Measurements from ENCODE around the gene MAP10.

Gene MAP10

DNA sequence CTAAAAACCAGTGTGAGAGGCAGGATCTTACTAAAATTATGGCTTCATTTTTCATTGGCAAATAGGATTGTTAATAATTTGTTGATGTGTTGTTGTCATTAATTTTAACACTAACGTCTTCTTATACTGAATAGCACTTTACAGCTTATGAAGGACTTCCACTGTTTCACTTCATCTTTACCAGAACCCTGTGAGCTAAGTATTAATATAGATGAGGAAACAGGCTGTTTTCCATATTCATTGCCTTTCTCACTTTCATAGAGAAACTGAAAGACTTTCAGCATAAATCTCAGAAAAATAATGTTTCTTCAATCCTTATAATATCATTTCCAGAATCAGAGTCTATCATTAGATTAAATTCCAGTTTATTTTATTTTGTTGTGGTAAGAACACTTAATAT, 8.5 kb downstream of the MAP10 start:
- DNase-seq (ENCODE audit: low spot score in 2 of 2) = no peak
- H3K9me3 ChIP-seq = no peaks in the 10 kb centered on the region
- H3K36me3 ChIP-seq (replicated peaks) = no peaks in the 10 kb centered on the region
- no peaks in the 10 kb centered on the region for H3K27me3 ChIP-seq (ENCODE audit: low read depth)
- 0 out of 2 replicates have a peak, but pooled peaks cover 3% of the 10 kb centered on the region for H3K4me1 ChIP-seq
- in situ Hi-C loops (cut with MboI; ENCODE audit: low sequenced_read_pairs) = no loop called here
- H3K4me3 ChIP-seq = no peak overlapping the region

- in situ Hi-C loops (cut with MboI; ENCODE audit: low sequenced_read_pairs) = no loop called here
- no peaks in the 10 kb centered on the region for H3K4me1 ChIP-seq
- H3K27me3 ChIP-seq (ENCODE audit: low read depth) = no peaks in the 10 kb centered on the region
- no peaks in the 10 kb centered on the region for H3K9me3 ChIP-seq
- no peak for DNase-seq (ENCODE audit: low spot score in 2 of 2)
- no peaks in the 10 kb centered on the region for H3K36me3 ChIP-seq (replicated peaks)
- H3K4me3 ChIP-seq = no peak overlapping the region
These were observed 11.1 kb downstream of the MAP10 start for GRCh38 chr1:232816324-232816723.

GRCh38 chr1:232818040-232818439, 12.8 kb downstream of the MAP10 start:
- Histone ChIP-seq H3K27me3 (ENCODE audit: low read depth) (no peaks in the 10 kb centered on the region), H3K4me1 (no peaks in the 10 kb centered on the region), H3K9me3 (no peaks in the 10 kb centered on the region), H3K36me3 (replicated peaks) (no peaks in the 10 kb centered on the region), H3K4me3 (no peak overlapping the region)
- no peak for DNase-seq (ENCODE audit: low spot score in 2 of 2)
- in situ Hi-C loops (cut with MboI; ENCODE audit: low sequenced_read_pairs) = no loop called here

- Histone ChIP-seq H3K36me3 (replicated peaks) (no peaks in the 10 kb centered on the region), H3K4me3 (no peak overlapping the region), H3K4me1 (no peaks in the 10 kb centered on the region), H3K9me3 (no peaks in the 10 kb centered on the region), H3K27me3 (ENCODE audit: low read depth) (no peaks in the 10 kb centered on the region)
- no peak for DNase-seq (ENCODE audit: low spot score in 2 of 2)
- in situ Hi-C loops (cut with MboI; ENCODE audit: low sequenced_read_pairs) = no loop called here
These were observed 15.2 kb downstream of the MAP10 start for GRCh38 chr1:232820431-232820830.

- Histone ChIP-seq H3K27me3 (ENCODE audit: low read depth) (no peaks in the 10 kb centered on the region), H3K9me3 (no peaks in the 10 kb centered on the region), H3K4me3 (no peak overlapping the region), H3K4me1 (no peaks in the 10 kb centered on the region), H3K36me3 (replicated peaks) (no peaks in the 10 kb centered on the region)
- in situ Hi-C loops (cut with MboI; ENCODE audit: low sequenced_read_pairs) = no loop called here
- DNase-seq (ENCODE audit: low spot score in 2 of 2) = no peak
These were observed 17.3 kb downstream of the MAP10 start for GRCh38 chr1:232822530-232822929.

DNA sequence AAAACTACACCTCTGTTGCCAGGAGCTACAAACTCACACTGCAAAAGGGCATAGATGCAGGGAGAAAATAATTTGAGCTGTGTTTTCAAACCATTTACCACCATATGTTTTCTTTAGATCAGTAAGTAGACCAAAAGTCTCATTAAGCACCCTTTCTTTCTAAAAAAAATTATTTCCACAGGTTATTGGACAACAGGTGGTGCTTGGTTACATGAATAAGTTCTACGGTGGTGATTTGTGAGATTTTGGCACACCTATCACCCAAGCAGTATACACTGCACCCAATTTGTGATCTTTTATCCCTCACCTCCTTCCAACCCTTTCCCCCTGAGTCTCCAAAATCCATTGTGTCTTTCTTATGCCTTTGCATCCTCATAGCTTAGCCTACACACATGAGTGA, 21.1 kb downstream of the MAP10 start:
- no peaks in the 10 kb centered on the region for H3K4me1 ChIP-seq
- no peaks in the 10 kb centered on the region for H3K27me3 ChIP-seq (ENCODE audit: low read depth)
- H3K9me3 ChIP-seq = no peaks in the 10 kb centered on the region
- no peak overlapping the region for H3K4me3 ChIP-seq
- in situ Hi-C loops (cut with MboI; ENCODE audit: low sequenced_read_pairs) = no loop called here
- DNase-seq (ENCODE audit: low spot score in 2 of 2) = no peak
- no peaks in the 10 kb centered on the region for H3K36me3 ChIP-seq (replicated peaks)

GRCh38 chr1:232830661-232831060, 25.4 kb downstream of the MAP10 start:
- Histone ChIP-seq H3K36me3 (replicated peaks) (no peaks in the 10 kb centered on the region), H3K4me1 (no peaks in the 10 kb centered on the region), H3K27me3 (ENCODE audit: low read depth) (no peaks in the 10 kb centered on the region), H3K4me3 (no peak overlapping the region), H3K9me3 (no peaks in the 10 kb centered on the region)
- no peak for DNase-seq (ENCODE audit: low spot score in 2 of 2)
- in situ Hi-C loops (cut with MboI; ENCODE audit: low sequenced_read_pairs) = no loop called here

- DNase-seq (ENCODE audit: low spot score in 2 of 2) = no peak
- H3K4me3 ChIP-seq = no peak overlapping the region
- H3K36me3 ChIP-seq (replicated peaks) = no peaks in the 10 kb centered on the region
- H3K9me3 ChIP-seq = no peaks in the 10 kb centered on the region
- in situ Hi-C loops (cut with MboI; ENCODE audit: low sequenced_read_pairs) = no loop called here
- no peaks in the 10 kb centered on the region for H3K4me1 ChIP-seq
- no peaks in the 10 kb centered on the region for H3K27me3 ChIP-seq (ENCODE audit: low read depth)
These were observed 26.7 kb downstream of the MAP10 start for GRCh38 chr1:232831895-232832294.

DNA sequence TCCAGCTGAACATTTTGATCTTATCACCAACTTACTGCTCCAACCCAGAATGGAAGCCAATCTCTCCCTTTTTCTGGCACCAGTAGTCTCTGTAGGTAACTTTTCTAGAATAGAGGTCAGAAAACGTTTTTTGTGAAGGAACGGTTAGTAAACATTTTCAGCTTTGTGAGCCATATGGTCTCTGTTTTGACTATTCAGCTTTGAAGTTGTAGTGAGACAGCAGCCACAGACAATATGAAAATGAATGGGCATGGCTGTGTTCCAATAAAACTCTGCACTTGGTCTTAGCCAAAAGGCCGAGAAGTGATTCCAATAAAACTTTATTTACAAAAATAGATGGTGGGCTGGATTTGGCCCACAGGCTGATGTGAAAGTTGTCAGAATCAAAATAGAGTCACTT, 28.9 kb downstream of the MAP10 start:
- Histone ChIP-seq H3K36me3 (replicated peaks) (no peaks in the 10 kb centered on the region), H3K9me3 (no peaks in the 10 kb centered on the region), H3K4me1 (no peaks in the 10 kb centered on the region), H3K4me3 (no peak overlapping the region), H3K27me3 (ENCODE audit: low read depth) (no peaks in the 10 kb centered on the region)
- in situ Hi-C loops (cut with MboI; ENCODE audit: low sequenced_read_pairs) = no loop called here
- DNase-seq (ENCODE audit: low spot score in 2 of 2) = no peak

- H3K4me1 ChIP-seq = no peaks in the 10 kb centered on the region
- no peak for DNase-seq (ENCODE audit: low spot score in 2 of 2)
- no peaks in the 10 kb centered on the region for H3K36me3 ChIP-seq (replicated peaks)
- in situ Hi-C loops (cut with MboI; ENCODE audit: low sequenced_read_pairs) = no loop called here
- H3K9me3 ChIP-seq = no peaks in the 10 kb centered on the region
- H3K4me3 ChIP-seq = no peak overlapping the region
- H3K27me3 ChIP-seq (ENCODE audit: low read depth) = no peaks in the 10 kb centered on the region
These were observed 29.9 kb downstream of the MAP10 start for GRCh38 chr1:232835166-232835565.

DNA sequence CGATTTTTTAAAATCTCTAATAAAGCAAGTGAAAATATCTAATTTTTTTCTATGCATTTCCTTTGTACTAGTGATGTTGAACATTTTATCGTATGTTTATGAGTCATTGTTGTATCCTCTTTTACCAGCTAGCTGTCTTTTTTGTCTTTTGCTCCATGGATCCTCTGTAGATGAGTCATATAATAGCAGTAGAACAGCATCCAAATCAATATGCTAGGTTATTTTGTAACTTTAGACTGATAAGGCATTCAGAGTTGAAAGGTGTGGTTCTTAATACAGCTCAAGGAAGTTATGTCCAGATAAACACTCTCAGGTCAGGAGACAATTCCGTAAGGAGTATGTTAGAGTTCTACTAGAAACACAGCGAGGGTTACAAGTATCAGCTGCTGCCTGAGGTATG, 31.9 kb downstream of the MAP10 start:
- H3K9me3 ChIP-seq = no peaks in the 10 kb centered on the region
- in situ Hi-C loops (cut with MboI; ENCODE audit: low sequenced_read_pairs) = no loop called here
- no peak overlapping the region for H3K4me3 ChIP-seq
- H3K27me3 ChIP-seq (ENCODE audit: low read depth) = no peaks in the 10 kb centered on the region
- DNase-seq (ENCODE audit: low spot score in 2 of 2) = no peak
- H3K4me1 ChIP-seq = no peaks in the 10 kb centered on the region
- H3K36me3 ChIP-seq (replicated peaks) = no peaks in the 10 kb centered on the region

- Histone ChIP-seq H3K4me1 (no peaks in the 10 kb centered on the region), H3K27me3 (ENCODE audit: low read depth) (no peaks in the 10 kb centered on the region), H3K4me3 (no peak overlapping the region), H3K9me3 (no peaks in the 10 kb centered on the region), H3K36me3 (replicated peaks) (no peaks in the 10 kb centered on the region)
- DNase-seq (ENCODE audit: low spot score in 2 of 2) = no peak
- in situ Hi-C loops (cut with MboI; ENCODE audit: low sequenced_read_pairs) = no loop called here
These were observed 36.8 kb downstream of the MAP10 start for GRCh38 chr1:232841823-232842565.

GRCh38 chr1:232844791-232845190, 39.6 kb downstream of the MAP10 start:
- Histone ChIP-seq H3K4me3 (no peak overlapping the region), H3K4me1 (no peaks in the 10 kb centered on the region), H3K27me3 (ENCODE audit: low read depth) (no peaks in the 10 kb centered on the region), H3K9me3 (no peaks in the 10 kb centered on the region), H3K36me3 (replicated peaks) (no peaks in the 10 kb centered on the region)
- no peak for DNase-seq (ENCODE audit: low spot score in 2 of 2)
- in situ Hi-C loops (cut with MboI; ENCODE audit: low sequenced_read_pairs) = no loop called here

DNA sequence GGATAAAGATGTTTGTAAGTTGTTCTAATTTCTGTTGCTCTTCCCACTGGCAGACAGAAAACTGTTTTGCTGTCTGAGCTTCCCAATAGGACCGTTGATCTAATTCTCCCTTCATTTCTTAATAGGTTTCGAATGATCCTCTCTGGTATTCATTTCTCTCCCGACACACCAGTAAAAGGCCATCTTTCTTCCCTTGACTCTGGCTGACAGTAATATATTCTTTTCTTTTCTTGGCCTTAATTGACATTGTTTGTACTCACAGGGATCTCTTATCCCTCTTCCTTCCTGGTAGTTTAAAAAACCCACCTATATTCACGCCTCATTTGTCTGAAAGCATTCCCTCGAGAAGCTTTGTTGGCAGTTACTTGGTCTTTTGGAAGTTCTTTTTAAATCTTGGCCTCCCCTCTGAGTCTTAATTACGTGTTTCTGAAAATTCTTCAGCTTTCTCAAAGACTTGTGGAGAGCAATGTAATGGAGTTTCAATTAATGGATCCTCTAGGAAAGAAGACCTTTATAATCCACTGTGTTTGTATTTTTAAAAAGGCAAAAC, 40.3 kb downstream of the MAP10 start:
- H3K36me3 ChIP-seq (replicated peaks) = no peaks in the 10 kb centered on the region
- in situ Hi-C loops (cut with MboI; ENCODE audit: low sequenced_read_pairs) = no loop called here
- no peak overlapping the region for H3K4me3 ChIP-seq
- H3K4me1 ChIP-seq = no peaks in the 10 kb centered on the region
- H3K9me3 ChIP-seq = no peaks in the 10 kb centered on the region
- DNase-seq (ENCODE audit: low spot score in 2 of 2) = no peak
- H3K27me3 ChIP-seq (ENCODE audit: low read depth) = no peaks in the 10 kb centered on the region

GRCh38 chr1:232851532-232851931, 46.3 kb downstream of the MAP10 start:
- no peak for DNase-seq (ENCODE audit: low spot score in 2 of 2)
- Histone ChIP-seq H3K4me3 (no peak overlapping the region), H3K36me3 (replicated peaks) (no peaks in the 10 kb centered on the region), H3K9me3 (no peaks in the 10 kb centered on the region), H3K27me3 (ENCODE audit: low read depth) (0 out of 2 replicates have a peak, but pooled peaks cover 3% of the 10 kb centered on the region), H3K4me1 (no peaks in the 10 kb centered on the region)
- in situ Hi-C loops (cut with MboI; ENCODE audit: low sequenced_read_pairs) = no loop called here
